ENCODE data around the gene ARL11.

GRCh38 chr13:49615836-49616675 lies 12.3 kb upstream of the ARL11 start:
- TF ChIP-seq CTCF (IDR thresholded peaks at IDR 0.05) (no peak), TCF7 (CRISPR knock-in tag; IDR thresholded peaks at IDR 0.05; ENCODE audit: low read depth) (no peak), SOX15 (CRISPR knock-in tag; IDR thresholded peaks at IDR 0.05) (no peak), NFYB (CRISPR knock-in tag; conservative IDR thresholded peaks at IDR 0.05; ENCODE audit: low read depth) (no peak), ATF2 (CRISPR knock-in tag; IDR thresholded peaks at IDR 0.05; ENCODE audit: borderline replicate concordance, low read depth) (no peak), NR3C1 (CRISPR knock-in tag; conservative IDR thresholded peaks at IDR 0.05; ENCODE audit: low read depth) (no peak), SMAD3 (CRISPR knock-in tag; IDR thresholded peaks at IDR 0.05; ENCODE audit: borderline replicate concordance) (no peak), MYBL2 (CRISPR knock-in tag; IDR thresholded peaks at IDR 0.05) (no peak), SMAD4 (CRISPR knock-in tag; IDR thresholded peaks at IDR 0.05) (no peak), ESRRA (CRISPR knock-in tag; IDR thresholded peaks at IDR 0.05; ENCODE audit: borderline replicate concordance) (no peak), ZNF263 (CRISPR knock-in tag; IDR thresholded peaks at IDR 0.05; ENCODE audit: low read depth) (no peak), CBFB (CRISPR knock-in tag; IDR thresholded peaks at IDR 0.05; ENCODE audit: low read depth) (no peak)

Data from WTC11 (cell line).